Measurements from ENCODE around the gene LIMS1. TPM values are rescaled to one million over a fixed set of nuclear protein-coding genes. Genes with fewer than 3 reads are reported as not detected.

The LIMS1 gene
- polyA plus RNA-seq, 1 experiment: 95.0 TPM

- Histone ChIP-seq H3K9me3 (ENCODE audit: control insufficient read depth, insufficient read depth, low read length) (no peaks in the 10 kb centered on the region), H3K27me3 (ENCODE audit: control insufficient read depth, insufficient read depth, low read length) (no peaks in the 10 kb centered on the region), H3K4me3 (ENCODE audit: low read depth, low read length) (peak overlapping the region; percentile 78), H3K27ac (ENCODE audit: low read depth, low read length) (peak overlapping the region; percentile 62)
- no peak for TF ChIP-seq CTCF (IDR thresholded peaks at IDR 0.05; ENCODE audit: low read depth, low read length)
- DNase-seq (ENCODE audit: low read depth, low spot score): no peak
- ChIA-PET CTCF (interaction anchor here (0.7 to 2.7 kb wide), 4 partner anchors 46 to 102 kb away, joined by 3 to 17 read pairs (median 4); no protein-coding TSS in a partner anchor), POLR2A (interaction anchor here (0.6 to 3.3 kb wide), 10 partner anchors 15 to 318 kb away, joined by 3 to 13 read pairs (median 4); no protein-coding TSS in a partner anchor)
These were observed 500 bp downstream of the LIMS1 start for GRCh38 chr2:108534584-108535356.

GRCh38 chr2:108535357-108535631, 1.0 kb downstream of the LIMS1 start:
- H3K27me3 ChIP-seq (ENCODE audit: control insufficient read depth, insufficient read depth, low read length): no peaks in the 10 kb centered on the region
- no peak overlapping the region for H3K27ac ChIP-seq (ENCODE audit: low read depth, low read length)
- TF ChIP-seq CTCF (IDR thresholded peaks at IDR 0.05; ENCODE audit: low read depth, low read length): no peak
- POLR2A ChIA-PET: interaction anchor here (0.6 to 3.3 kb wide), 10 partner anchors 14 to 318 kb away, joined by 3 to 13 read pairs (median 4); no protein-coding TSS in a partner anchor
- DNase-seq (ENCODE audit: low read depth, low spot score): no peak
- H3K9me3 ChIP-seq (ENCODE audit: control insufficient read depth, insufficient read depth, low read length): no peaks in the 10 kb centered on the region
- CTCF ChIA-PET: interaction anchor here (0.7 to 2.7 kb wide), 4 partner anchors 45 to 102 kb away, joined by 3 to 17 read pairs (median 3); no protein-coding TSS in a partner anchor
- peak overlapping the region; percentile 78 for H3K4me3 ChIP-seq (ENCODE audit: low read depth, low read length)

GRCh38 chr2:108536133-108536780, 2.0 kb downstream of the LIMS1 start:
- Histone ChIP-seq H3K4me3 (ENCODE audit: low read depth, low read length) (peak overlapping the region; percentile 78), H3K27ac (ENCODE audit: low read depth, low read length) (no peak overlapping the region), H3K9me3 (ENCODE audit: control insufficient read depth, insufficient read depth, low read length) (no peaks in the 10 kb centered on the region), H3K27me3 (ENCODE audit: control insufficient read depth, insufficient read depth, low read length) (no peaks in the 10 kb centered on the region)
- TF ChIP-seq CTCF (IDR thresholded peaks at IDR 0.05; ENCODE audit: low read depth, low read length): no peak
- no peak for DNase-seq (ENCODE audit: low read depth, low spot score)
- ChIA-PET CTCF (interaction anchor here (1.0 to 2.7 kb wide), 2 partner anchors 48 to 50 kb away, joined by 3 to 17 read pairs; no protein-coding TSS in a partner anchor), POLR2A (interaction anchor here (0.6 to 3.3 kb wide), 5 partner anchors 13 to 181 kb away, joined by 3 to 13 read pairs (median 4); no protein-coding TSS in a partner anchor)

GRCh38 chr2:108536911-108537310, 2.6 kb downstream of the LIMS1 start:
- no peak for DNase-seq (ENCODE audit: low read depth, low spot score)
- POLR2A ChIA-PET: no interaction called here
- Histone ChIP-seq H3K27ac (ENCODE audit: low read depth, low read length) (no peak overlapping the region), H3K9me3 (ENCODE audit: control insufficient read depth, insufficient read depth, low read length) (no peaks in the 10 kb centered on the region), H3K4me3 (ENCODE audit: low read depth, low read length) (peak overlapping the region; percentile 78), H3K27me3 (ENCODE audit: control insufficient read depth, insufficient read depth, low read length) (no peaks in the 10 kb centered on the region)
- CTCF ChIA-PET: no interaction called here
- no peak for TF ChIP-seq CTCF (IDR thresholded peaks at IDR 0.05; ENCODE audit: low read depth, low read length)
